ENCODE measurements around the gene UBE2H.

The UBE2H gene

DNA sequence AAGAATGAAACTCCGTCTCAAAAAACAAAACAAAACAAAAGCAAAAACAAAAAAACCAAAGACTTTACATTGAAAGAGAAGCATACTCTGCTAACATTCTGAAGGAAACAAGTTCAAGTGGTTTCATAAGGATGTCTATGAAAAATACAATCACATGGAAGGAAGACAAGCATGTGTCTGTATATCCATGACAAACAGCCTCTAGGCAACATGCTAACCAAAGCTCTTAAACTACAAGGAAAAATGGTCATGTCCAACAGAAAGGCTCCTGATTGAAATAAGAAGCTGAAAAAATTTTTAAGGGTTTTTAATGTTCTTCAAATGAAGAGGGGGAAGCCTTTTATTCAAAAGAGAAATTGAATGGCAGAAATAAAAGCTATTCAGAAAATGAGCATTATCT lies 64.9 kb downstream of the UBE2H start:
- Histone ChIP-seq H3K4me1 (ENCODE audit: low read length) (peaks cover 8% of the 10 kb centered on the region; the same call in 1 of the 2 replicates), H3K79me2 (ENCODE audit: low read length) (no peaks in the 10 kb centered on the region), H3K4me2 (ENCODE audit: low read length) (no peak overlapping the region)

DNA sequence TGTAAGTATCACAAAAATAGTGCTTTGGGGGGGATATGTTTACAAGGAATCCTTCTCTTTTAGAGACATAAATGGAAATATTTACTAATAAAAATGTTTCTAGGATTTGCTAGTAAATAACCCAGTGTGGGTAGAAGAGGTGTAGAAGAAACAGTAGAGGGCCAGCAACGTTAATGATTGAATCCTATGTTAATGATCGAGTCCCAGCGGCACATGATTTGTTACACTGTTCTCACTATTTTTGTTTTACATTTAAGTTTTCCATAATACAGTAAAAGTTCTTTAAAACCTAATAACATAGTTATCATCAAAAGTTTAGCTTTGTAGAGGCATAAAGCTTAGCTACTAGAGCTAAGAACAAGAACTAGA lies 66.0 kb downstream of the UBE2H start:
- Histone ChIP-seq H3K4me2 (ENCODE audit: low read length) (0 out of 2 replicates have a peak overlapping the region, but pooled peaks have one; percentile 9), H3K79me2 (ENCODE audit: low read length) (no peaks in the 10 kb centered on the region), H2AFZ (ENCODE audit: low read depth, low read length) (no peak overlapping the region), H3K4me3 (ENCODE audit: low read length) (no peak overlapping the region), H3K27ac (ENCODE audit: low read length) (no peak overlapping the region), H3K4me1 (ENCODE audit: low read length) (peaks cover 8% of the 10 kb centered on the region; the same call in 1 of the 2 replicates), H3K9me3 (ENCODE audit: insufficient read depth, low read length) (no peaks in the 10 kb centered on the region), H3K36me3 (replicated peaks; ENCODE audit: low read depth, low read length) (peaks cover 2% of the 10 kb centered on the region), H3K9ac (ENCODE audit: low read length) (no peak overlapping the region), H4K20me1 (ENCODE audit: insufficient read depth, low read length) (0 out of 2 replicates have a peak, but pooled peaks cover 11% of the 10 kb centered on the region), H3K27me3 (ENCODE audit: low read depth, low read length) (no peaks in the 10 kb centered on the region)
- no peak for TF ChIP-seq EZH2phosphoT487 (IDR thresholded peaks at IDR 0.05; ENCODE audit: low read depth)
- TF ChIP-seq, protein P1, sequence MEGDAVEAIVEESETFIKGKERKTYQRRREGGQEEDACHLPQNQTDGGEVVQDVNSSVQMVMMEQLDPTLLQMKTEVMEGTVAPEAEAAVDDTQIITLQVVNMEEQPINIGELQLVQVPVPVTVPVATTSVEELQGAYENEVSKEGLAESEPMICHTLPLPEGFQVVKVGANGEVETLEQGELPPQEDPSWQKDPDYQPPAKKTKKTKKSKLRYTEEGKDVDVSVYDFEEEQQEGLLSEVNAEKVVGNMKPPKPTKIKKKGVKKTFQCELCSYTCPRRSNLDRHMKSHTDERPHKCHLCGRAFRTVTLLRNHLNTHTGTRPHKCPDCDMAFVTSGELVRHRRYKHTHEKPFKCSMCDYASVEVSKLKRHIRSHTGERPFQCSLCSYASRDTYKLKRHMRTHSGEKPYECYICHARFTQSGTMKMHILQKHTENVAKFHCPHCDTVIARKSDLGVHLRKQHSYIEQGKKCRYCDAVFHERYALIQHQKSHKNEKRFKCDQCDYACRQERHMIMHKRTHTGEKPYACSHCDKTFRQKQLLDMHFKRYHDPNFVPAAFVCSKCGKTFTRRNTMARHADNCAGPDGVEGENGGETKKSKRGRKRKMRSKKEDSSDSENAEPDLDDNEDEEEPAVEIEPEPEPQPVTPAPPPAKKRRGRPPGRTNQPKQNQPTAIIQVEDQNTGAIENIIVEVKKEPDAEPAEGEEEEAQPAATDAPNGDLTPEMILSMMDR (IDR thresholded peaks at IDR 0.05; ENCODE audit: low read depth, low read length): no peak

More for the DNA sequence above, 64.9 kb downstream of the UBE2H start:
- Histone ChIP-seq H3K9ac (ENCODE audit: low read length) (no peak overlapping the region), H4K20me1 (ENCODE audit: insufficient read depth, low read length) (peaks cover 11% of the 10 kb centered on the region; the same call in 1 of the 2 replicates), H3K27ac (ENCODE audit: low read length) (no peak overlapping the region), H2AFZ (ENCODE audit: low read depth, low read length) (no peak overlapping the region), H3K4me3 (ENCODE audit: low read length) (no peak overlapping the region), H3K27me3 (ENCODE audit: low read depth, low read length) (no peaks in the 10 kb centered on the region), H3K9me3 (ENCODE audit: insufficient read depth, low read length) (no peaks in the 10 kb centered on the region), H3K36me3 (replicated peaks; ENCODE audit: low read depth, low read length) (peaks cover 2% of the 10 kb centered on the region)
- no peak for TF ChIP-seq EZH2phosphoT487 (IDR thresholded peaks at IDR 0.05; ENCODE audit: low read depth)

- Histone ChIP-seq H4K20me1 (ENCODE audit: insufficient read depth, low read length) (0 out of 2 replicates have a peak, but pooled peaks cover 11% of the 10 kb centered on the region), H3K27ac (ENCODE audit: low read length) (no peak overlapping the region), H3K4me3 (ENCODE audit: low read length) (no peak overlapping the region), H3K9me3 (ENCODE audit: insufficient read depth, low read length) (no peaks in the 10 kb centered on the region), H3K4me2 (ENCODE audit: low read length) (no peak overlapping the region), H2AFZ (ENCODE audit: low read depth, low read length) (no peak overlapping the region), H3K4me1 (ENCODE audit: low read length) (peaks cover 8% of the 10 kb centered on the region; the same call in 1 of the 2 replicates), H3K27me3 (ENCODE audit: low read depth, low read length) (no peaks in the 10 kb centered on the region), H3K36me3 (replicated peaks; ENCODE audit: low read depth, low read length) (peaks cover 2% of the 10 kb centered on the region), H3K79me2 (ENCODE audit: low read length) (no peaks in the 10 kb centered on the region), H3K9ac (ENCODE audit: low read length) (no peak overlapping the region)
- TF ChIP-seq, protein P1 (IDR thresholded peaks at IDR 0.05; ENCODE audit: low read depth, low read length): no peak
- no peak for TF ChIP-seq EZH2phosphoT487 (IDR thresholded peaks at IDR 0.05; ENCODE audit: low read depth)
Measured at GRCh38 chr7:129886167-129886817, 66.5 kb downstream of the UBE2H start.

GRCh38 chr7:129884495-129884894 lies 68.3 kb downstream of the UBE2H start:
- 0 out of 2 replicates have a peak, but pooled peaks cover 6% of the 10 kb centered on the region for H4K20me1 ChIP-seq (ENCODE audit: insufficient read depth, low read length)
- H3K79me2 ChIP-seq (ENCODE audit: low read length): no peaks in the 10 kb centered on the region
- H3K27ac ChIP-seq (ENCODE audit: low read length): no peak overlapping the region
- peaks cover 2% of the 10 kb centered on the region for H3K36me3 ChIP-seq (replicated peaks; ENCODE audit: low read depth, low read length)
- H2AFZ ChIP-seq (ENCODE audit: low read depth, low read length): no peak overlapping the region
- H3K9ac ChIP-seq (ENCODE audit: low read length): no peak overlapping the region
- peaks cover 8% of the 10 kb centered on the region; the same call in 1 of the 2 replicates for H3K4me1 ChIP-seq (ENCODE audit: low read length)
- no peak overlapping the region for H3K4me3 ChIP-seq (ENCODE audit: low read length)
- no peaks in the 10 kb centered on the region for H3K27me3 ChIP-seq (ENCODE audit: low read depth, low read length)
- H3K9me3 ChIP-seq (ENCODE audit: insufficient read depth, low read length): no peaks in the 10 kb centered on the region
- no peak for TF ChIP-seq EZH2phosphoT487 (IDR thresholded peaks at IDR 0.05; ENCODE audit: low read depth)
- TF ChIP-seq, protein P1 (IDR thresholded peaks at IDR 0.05; ENCODE audit: low read depth, low read length): no peak
- H3K4me2 ChIP-seq (ENCODE audit: low read length): no peak overlapping the region
